Erythroblast (primary cell): ENCODE measurements around the gene OR2A7.
"Not testable (repeated sequence)": the region's sequence is repeated elsewhere in the genome, so short reads cannot be mapped to it uniquely, and the experiment has no call there.

Experiments
- GATA1 ChIP-seq: IDR thresholded peaks from 2 replicates; pipeline ENCODE4 v1.6.1; 2011; ENCODE audit warnings: low read depth, mild to moderate bottlenecking, control low read depth, low read length, moderate library complexity
- POLR2A ChIP-seq: IDR thresholded peaks from 2 replicates; pipeline ENCODE4 v1.6.1; 2011; ENCODE audit warnings: mild to moderate bottlenecking, low read length

GRCh38 chr7:144282490-144282889 lies 17.9 kb upstream of the OR2A7 start:
- not testable (repeated sequence) for TF ChIP-seq POLR2A, GATA1
